Esophagus muscularis mucosa (tissue), 4 donors: ENCODE measurements around the gene NALCN. TPM values are rescaled to one million over a fixed set of nuclear protein-coding genes. Genes with fewer than 3 reads are reported as not detected.

Experiments
- DNase-seq: peaks from one replicate; pipeline ENCODE4 v3.0.0-alpha.2; 2017; ENCODE audit errors: extremely low spot score
- H3K27ac ChIP-seq, 4 donors: fragments of 200-600 bp; sonication (generic); replicated peaks in 1 of 4; 1 replicate in 3 of 4; 2 replicates in 1 of 4; pipeline ENCODE4 v1.5.1; 2016 to 2019; ENCODE audit warnings: mild to moderate bottlenecking in 1 of 4
- H3K27me3 ChIP-seq, 4 donors: fragments of 200-600 bp; sonication (generic); one replicate each; pipeline versions ENCODE4 v1.5.1 to v1.6.0; 2016 to 2019
- H3K36me3 ChIP-seq, 4 donors: fragments of 200-600 bp; sonication (generic); one replicate each; pipeline ENCODE4 v1.5.1; 2016 to 2019
- H3K4me1 ChIP-seq, 4 donors: fragments of 200-600 bp; sonication (generic); one replicate each; pipeline ENCODE4 v1.5.1; 2016 to 2019
- H3K4me3 ChIP-seq, 4 donors: fragments of 200-600 bp; sonication (generic); 1 replicate in 2 of 4; 2 replicates in 2 of 4; pipeline ENCODE4 v1.5.1; 2016 to 2019; ENCODE audit warnings: mild to moderate bottlenecking in 4 of 4, moderate library complexity in 1 of 4
- H3K9me3 ChIP-seq, 4 donors: fragments of 200-600 bp; sonication (generic); 1 replicate in 3 of 4; 2 replicates in 1 of 4; pipeline ENCODE4 v1.5.1; 2016 to 2019
- CTCF ChIP-seq, 3 experiments: fragments of 200-600 bp in 2 of 3; fragments of 450-650 bp in 1 of 3; sonication (generic) in 2 of 3; IDR thresholded peaks; one replicate each; pipeline ENCODE4 v1.5.1; 2017 to 2019; ENCODE audit warnings: antibody characterized with exemption in 3 of 3, mild to moderate bottlenecking in 2 of 3, moderate library complexity in 1 of 3
- EP300 ChIP-seq: sonication (generic); formaldehyde crosslinking; IDR thresholded peaks from one replicate; pipeline ENCODE4 v1.6.1; 2017; ENCODE audit warnings: antibody characterized with exemption
- POLR2A ChIP-seq: fragments of 450-650 bp; IDR thresholded peaks from one replicate; pipeline ENCODE4 v1.6.1; 2017; ENCODE audit warnings: antibody characterized with exemption, moderate library complexity, mild to moderate bottlenecking, low read depth
- POLR2AphosphoS5 ChIP-seq, 2 donors: sonication (generic); formaldehyde crosslinking; IDR thresholded peaks; one replicate each; pipeline ENCODE4 v1.6.1; 2017; ENCODE audit warnings: antibody characterized with exemption in 2 of 2
- WGBS: methylation state at CpG from one replicate; pipeline ENCODE4 v1.1.5; 2018; 5-methylcytosine and 5-hydroxymethylcytosine counted together
- intact Hi-C: fragments of 100-400 bp; cut with DNase I; formaldehyde crosslinking; loops from one replicate; pipeline ENCODE4 v1.15.1; 2023
- total RNA-seq, 4 donors: library from RNA; depleted of rRNA; stranded (reverse); fragments of >200 nt; gene quantifications; one replicate each; pipeline versions ENCODE4 v1.1.0 to v1.2.1, GENCODE V29; 2016

The NALCN gene
- total RNA-seq, 4 donors from 2014 or later, result 0.42 to 0.83 (median 0.54) TPM

GRCh38 chr13:101292711-101293110 is 123.6 kb downstream of the NALCN start:
- TF ChIP-seq EP300 (no peak), POLR2AphosphoS5 (IDR thresholded peaks at IDR 0.05) (no peak), CTCF (IDR thresholded peaks at IDR 0.05) (no peak), POLR2A (no peak)
- H3K9me3 ChIP-seq, result no peaks in the 10 kb centered on the region
- 88% methylated on average over 1 of the region's 1 CpG for WGBS
- H3K27me3 ChIP-seq, result no peaks in the 10 kb centered on the region
- no peak overlapping the region for H3K27ac ChIP-seq
- H3K4me3 ChIP-seq, result no peak overlapping the region
- DNase-seq, result no peak
- intact Hi-C loops, result no loop called here
- no peaks in the 10 kb centered on the region for H3K4me1 ChIP-seq
- H3K36me3 ChIP-seq, result no peaks in the 10 kb centered on the region

- TF ChIP-seq CTCF (IDR thresholded peaks at IDR 0.05) (no peak), POLR2A (no peak), POLR2AphosphoS5 (IDR thresholded peaks at IDR 0.05) (no peak), EP300 (no peak)
- Histone ChIP-seq H3K27ac (no peak overlapping the region), H3K4me1 (no peaks in the 10 kb centered on the region), H3K36me3 (no peaks in the 10 kb centered on the region), H3K27me3 (no peaks in the 10 kb centered on the region), H3K4me3 (no peak overlapping the region), H3K9me3 (no peaks in the 10 kb centered on the region)
- WGBS, result 82% methylated on average over 10 of the region's 10 CpGs
- intact Hi-C loops, result no loop called here
- DNase-seq, result no peak
Observed at GRCh38 chr13:101291646-101292515, 124.4 kb downstream of the NALCN start.

GRCh38 chr13:101291206-101291605 is 125.1 kb downstream of the NALCN start:
- TF ChIP-seq POLR2A, result no peak
- TF ChIP-seq EP300, result no peak
- TF ChIP-seq CTCF (IDR thresholded peaks at IDR 0.05), result no peak
- no peak for TF ChIP-seq POLR2AphosphoS5 (IDR thresholded peaks at IDR 0.05)
- Histone ChIP-seq H3K27me3 (no peaks in the 10 kb centered on the region), H3K27ac (no peak overlapping the region), H3K36me3 (no peaks in the 10 kb centered on the region), H3K4me1 (no peaks in the 10 kb centered on the region), H3K4me3 (no peak overlapping the region), H3K9me3 (no peaks in the 10 kb centered on the region)
- intact Hi-C loops, result no loop called here
- WGBS, result 92% methylated on average over 2 of the region's 2 CpGs
- no peak for DNase-seq

- H3K36me3 ChIP-seq, result no peaks in the 10 kb centered on the region
- no peaks in the 10 kb centered on the region for H3K9me3 ChIP-seq
- H3K4me3 ChIP-seq, result no peak overlapping the region
- intact Hi-C loops, result no loop called here
- WGBS, result 16% methylated on average over 5 of the region's 5 CpGs
- DNase-seq, result no peak
- no peak for TF ChIP-seq POLR2A
- no peak for TF ChIP-seq EP300
- TF ChIP-seq CTCF (IDR thresholded peaks at IDR 0.05), result no peak
- TF ChIP-seq POLR2AphosphoS5 (IDR thresholded peaks at IDR 0.05), result no peak
- no peaks in the 10 kb centered on the region for H3K4me1 ChIP-seq
- no peaks in the 10 kb centered on the region for H3K27me3 ChIP-seq
- H3K27ac ChIP-seq, result no peak overlapping the region
Observed at GRCh38 chr13:101289764-101290163, 126.5 kb downstream of the NALCN start.

DNA sequence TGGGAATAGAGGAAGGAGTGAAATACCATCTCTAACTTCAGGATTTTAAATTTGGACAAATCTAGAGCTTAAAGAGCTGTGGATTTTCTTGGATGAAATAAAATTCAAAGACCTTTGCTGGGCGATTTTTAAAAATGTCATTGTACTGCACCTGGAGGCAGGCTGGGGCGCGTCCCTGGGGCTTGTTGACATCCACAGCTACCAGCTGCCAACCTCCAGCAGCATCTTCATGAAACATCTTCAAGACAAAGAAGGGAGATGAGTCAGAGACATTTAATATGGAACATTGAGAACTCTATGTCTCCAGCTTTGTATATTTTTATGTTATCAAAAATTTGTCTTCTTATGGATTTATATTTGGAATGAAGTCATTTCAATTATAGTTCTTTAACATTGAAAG is 132.5 kb downstream of the NALCN start:
- 78% methylated on average over 3 of the region's 3 CpGs for WGBS
- intact Hi-C loops, result no loop called here
- no peaks in the 10 kb centered on the region for H3K4me1 ChIP-seq
- no peaks in the 10 kb centered on the region for H3K36me3 ChIP-seq
- H3K27ac ChIP-seq, result no peak overlapping the region
- no peaks in the 10 kb centered on the region for H3K9me3 ChIP-seq
- H3K27me3 ChIP-seq, result no peaks in the 10 kb centered on the region
- no peak for DNase-seq
- H3K4me3 ChIP-seq, result no peak overlapping the region
- TF ChIP-seq POLR2A, result no peak
- TF ChIP-seq CTCF (IDR thresholded peaks at IDR 0.05), result no peak
- no peak for TF ChIP-seq EP300
- no peak for TF ChIP-seq POLR2AphosphoS5 (IDR thresholded peaks at IDR 0.05)
